ENCODE results near the gene SCD. TPM values are rescaled to one million over a fixed set of nuclear protein-coding genes. Genes with fewer than 3 reads are reported as not detected.

Gene SCD
- total RNA-seq, 1 donor from 2014 or later = 589 TPM

DNA sequence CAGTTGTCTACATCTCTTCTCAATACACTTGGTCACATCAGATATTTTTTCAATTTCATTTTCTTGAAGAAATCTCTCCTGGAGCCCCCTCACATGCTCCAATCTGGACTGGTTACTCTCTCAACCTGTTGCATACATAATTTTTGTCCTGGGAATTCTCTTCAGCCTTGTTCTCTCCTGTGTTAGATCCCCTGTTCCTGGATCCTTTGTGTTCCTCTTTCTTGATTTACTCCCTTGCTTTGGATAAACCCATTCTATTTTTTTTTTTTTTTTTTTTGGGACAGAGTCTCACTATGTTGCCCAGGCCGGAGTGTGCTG, 45.6 kb downstream of the SCD start:
- H3K27ac Mint-ChIP-seq (ENCODE audit: unreplicated experiment) = no peak overlapping the region
- H3K4me3 Mint-ChIP-seq (ENCODE audit: unreplicated experiment) = no peak overlapping the region
- DNase-seq = no peak
- peaks cover 11% of the 10 kb centered on the region for H3K36me3 Mint-ChIP-seq (ENCODE audit: unreplicated experiment)
- peaks cover 2% of the 10 kb centered on the region for H3K9me3 Mint-ChIP-seq (ENCODE audit: unreplicated experiment)
- TF ChIP-seq CTCF (IDR thresholded peaks at IDR 0.05; ENCODE audit: partially characterized antibody, unreplicated experiment) = no peak
- H3K4me1 Mint-ChIP-seq (ENCODE audit: low read depth, unreplicated experiment) = no peaks in the 10 kb centered on the region
- H3K27me3 Mint-ChIP-seq (ENCODE audit: unreplicated experiment) = no peaks in the 10 kb centered on the region

DNA sequence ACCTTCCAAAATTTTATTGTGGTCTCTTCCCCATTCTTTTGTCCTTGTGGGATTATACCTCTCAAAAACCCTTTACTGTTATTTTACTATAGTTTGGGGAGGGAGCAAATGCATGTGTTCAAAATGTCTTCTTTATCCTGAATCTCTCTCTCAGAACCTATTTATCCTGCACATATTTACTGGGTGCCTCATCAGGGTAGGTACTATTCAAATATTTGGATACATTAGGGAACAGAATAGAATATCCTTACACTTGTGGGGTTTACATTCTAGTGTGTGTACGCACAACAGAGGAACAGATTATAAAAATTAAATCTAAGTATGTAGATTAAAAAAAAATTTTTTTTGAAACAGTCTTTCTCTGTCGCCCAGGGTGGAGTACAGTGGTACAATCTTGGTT, 48.6 kb downstream of the SCD start:
- Mint-ChIP-seq H3K36me3 (ENCODE audit: unreplicated experiment) (no peaks in the 10 kb centered on the region), H3K9me3 (ENCODE audit: unreplicated experiment) (no peaks in the 10 kb centered on the region), H3K27me3 (ENCODE audit: unreplicated experiment) (no peaks in the 10 kb centered on the region), H3K4me1 (ENCODE audit: low read depth, unreplicated experiment) (no peaks in the 10 kb centered on the region), H3K27ac (ENCODE audit: unreplicated experiment) (no peak overlapping the region), H3K4me3 (ENCODE audit: unreplicated experiment) (no peak overlapping the region)
- DNase-seq = no peak
- TF ChIP-seq CTCF (IDR thresholded peaks at IDR 0.05; ENCODE audit: partially characterized antibody, unreplicated experiment) = no peak

GRCh38 chr10:100396605-100397004, 49.6 kb downstream of the SCD start:
- no peak overlapping the region for H3K27ac Mint-ChIP-seq (ENCODE audit: unreplicated experiment)
- no peaks in the 10 kb centered on the region for H3K9me3 Mint-ChIP-seq (ENCODE audit: unreplicated experiment)
- H3K4me3 Mint-ChIP-seq (ENCODE audit: unreplicated experiment) = no peak overlapping the region
- no peaks in the 10 kb centered on the region for H3K4me1 Mint-ChIP-seq (ENCODE audit: low read depth, unreplicated experiment)
- no peaks in the 10 kb centered on the region for H3K27me3 Mint-ChIP-seq (ENCODE audit: unreplicated experiment)
- DNase-seq = no peak
- no peak for TF ChIP-seq CTCF (IDR thresholded peaks at IDR 0.05; ENCODE audit: partially characterized antibody, unreplicated experiment)
- no peaks in the 10 kb centered on the region for H3K36me3 Mint-ChIP-seq (ENCODE audit: unreplicated experiment)

GRCh38 chr10:100401631-100402328, 54.7 kb downstream of the SCD start:
- no peak for DNase-seq
- no peaks in the 10 kb centered on the region for H3K27me3 Mint-ChIP-seq (ENCODE audit: unreplicated experiment)
- H3K4me3 Mint-ChIP-seq (ENCODE audit: unreplicated experiment) = no peak overlapping the region
- H3K36me3 Mint-ChIP-seq (ENCODE audit: unreplicated experiment) = no peaks in the 10 kb centered on the region
- no peak for TF ChIP-seq CTCF (IDR thresholded peaks at IDR 0.05; ENCODE audit: partially characterized antibody, unreplicated experiment)
- H3K27ac Mint-ChIP-seq (ENCODE audit: unreplicated experiment) = no peak overlapping the region
- no peaks in the 10 kb centered on the region for H3K4me1 Mint-ChIP-seq (ENCODE audit: low read depth, unreplicated experiment)
- H3K9me3 Mint-ChIP-seq (ENCODE audit: unreplicated experiment) = peaks cover 1% of the 10 kb centered on the region

- Mint-ChIP-seq H3K4me3 (ENCODE audit: unreplicated experiment) (no peak overlapping the region), H3K27ac (ENCODE audit: unreplicated experiment) (no peak overlapping the region), H3K4me1 (ENCODE audit: low read depth, unreplicated experiment) (no peaks in the 10 kb centered on the region), H3K9me3 (ENCODE audit: unreplicated experiment) (peaks cover 1% of the 10 kb centered on the region), H3K27me3 (ENCODE audit: unreplicated experiment) (no peaks in the 10 kb centered on the region), H3K36me3 (ENCODE audit: unreplicated experiment) (no peaks in the 10 kb centered on the region)
- no peak for DNase-seq
- no peak for TF ChIP-seq CTCF (IDR thresholded peaks at IDR 0.05; ENCODE audit: partially characterized antibody, unreplicated experiment)
These were observed 56.7 kb downstream of the SCD start for GRCh38 chr10:100403734-100404133.

Data from glutamatergic neuron (in vitro differentiated cells).